SK-MEL-5 (cell line): ENCODE measurements around the gene TNFRSF4. TPM values are rescaled to one million over a fixed set of nuclear protein-coding genes. Genes with fewer than 3 reads are reported as not detected.
"Not testable (repeated sequence)": the region's sequence is repeated elsewhere in the genome, so short reads cannot be mapped to it uniquely, and the experiment has no call there.

ENCODE experiments used
- DNase-seq: peaks from one replicate; pipeline ENCODE4 v3.0.0-alpha.2; 2016; ENCODE audit warnings: low read depth, low spot score
- in situ Hi-C: cut with HindIII; loops from 2 replicates; pipeline ENCODE4 v1.10.0; 2016; ENCODE audit warnings: low sequenced_read_pairs, high pct_unique_total_duplicates, low pct_unique_long_range_greater_than_20kb
- total RNA-seq: library from RNA; depleted of rRNA; stranded (reverse); fragments of >200 nt; shearing (Covaris generic); gene quantifications from 2 replicates; pipeline ENCODE4 v1.2.3, GENCODE V29; 2014

Gene TNFRSF4
- total RNA-seq, 1 experiment from 2014 or later: not detected

GRCh38 chr1:1199141-1199960, 14.6 kb downstream of the TNFRSF4 start:
- in situ Hi-C loops: no loop called here

GRCh38 chr1:1198423-1199140, 15.4 kb downstream of the TNFRSF4 start:
- in situ Hi-C loops: no loop called here
- DNase-seq: no peak

More at GRCh38 chr1:1199141-1199960, 14.6 kb downstream of the TNFRSF4 start:
- DNase-seq: no peak

GRCh38 chr1:1197551-1198422, 16.2 kb downstream of the TNFRSF4 start:
- in situ Hi-C loops: no loop called here
- no peak for DNase-seq

DNA sequence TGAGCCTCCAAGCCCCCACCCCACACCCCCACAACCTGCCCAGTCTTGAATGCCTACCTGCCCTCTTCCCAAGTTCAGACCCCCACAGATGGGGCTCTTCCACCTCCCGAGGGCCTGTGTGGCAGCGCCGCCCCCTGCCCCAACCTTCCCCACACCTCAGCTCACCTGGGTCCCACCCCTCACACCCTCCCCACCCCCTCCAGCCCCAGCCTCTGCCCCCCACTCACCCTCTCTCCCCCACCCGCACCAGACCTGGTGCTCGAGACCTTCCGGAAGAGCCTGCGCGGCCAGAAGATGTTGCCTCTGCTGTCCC, 16.8 kb downstream of the TNFRSF4 start:
- DNase-seq: no peak
- in situ Hi-C loops: no loop called here

DNA sequence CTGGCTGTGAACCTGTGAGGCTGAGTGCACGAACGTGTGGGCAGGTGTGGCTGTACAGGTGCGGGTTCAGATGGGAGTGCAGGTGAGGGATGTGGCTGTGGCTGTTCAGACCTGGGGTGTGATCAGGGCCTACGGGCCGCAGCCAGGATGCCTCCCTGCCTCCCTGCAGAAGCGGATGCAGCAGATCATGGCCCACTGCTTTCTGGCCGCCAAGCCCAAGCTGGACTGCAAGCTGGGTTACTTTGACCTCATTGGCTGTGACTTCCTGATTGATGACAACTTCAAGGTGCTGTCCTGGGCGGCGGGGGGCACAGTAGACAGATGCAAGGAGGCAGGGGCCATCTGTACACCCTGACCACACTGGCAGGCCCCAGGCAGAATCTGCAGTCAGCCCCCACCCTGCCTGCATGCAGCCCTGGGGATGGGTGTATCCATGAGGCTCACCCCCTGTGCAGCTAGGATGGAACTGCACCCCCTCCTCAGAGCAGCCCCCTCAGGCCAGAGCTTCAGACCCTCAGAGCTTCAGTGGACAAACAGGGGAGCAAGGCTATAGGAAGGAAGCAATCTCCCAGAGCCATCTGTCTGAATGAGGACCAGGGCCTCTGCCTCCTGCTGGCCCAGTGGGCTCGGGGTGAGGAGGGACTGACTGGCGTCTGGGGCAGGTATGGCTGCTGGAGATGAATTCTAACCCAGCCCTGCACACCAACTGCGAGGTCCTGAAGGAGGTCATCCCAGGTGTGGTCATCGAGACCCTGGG, 17.3 kb downstream of the TNFRSF4 start:
- DNase-seq: no peak
- in situ Hi-C loops: no loop called here

DNA sequence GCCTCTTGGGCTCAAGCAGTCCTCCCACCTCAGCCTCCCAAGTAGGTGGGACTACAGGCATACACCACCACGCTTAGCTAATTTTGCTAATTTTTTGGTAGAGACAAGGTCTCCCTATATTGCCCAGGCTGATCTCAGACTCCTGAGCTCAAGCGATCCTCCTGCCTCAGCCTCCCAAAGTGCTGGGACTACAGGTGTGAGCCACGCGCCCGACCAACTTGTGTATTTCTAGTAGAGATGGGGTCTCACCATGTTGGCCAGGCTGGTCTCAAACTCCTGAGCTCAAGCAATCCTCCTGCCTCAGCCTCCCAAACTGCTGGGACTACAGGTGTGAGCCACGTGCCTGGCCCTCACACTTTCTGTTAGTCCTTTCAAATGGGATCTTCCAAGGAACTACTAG, 18.2 kb downstream of the TNFRSF4 start:
- DNase-seq, in situ Hi-C loops: not testable (repeated sequence)

DNA sequence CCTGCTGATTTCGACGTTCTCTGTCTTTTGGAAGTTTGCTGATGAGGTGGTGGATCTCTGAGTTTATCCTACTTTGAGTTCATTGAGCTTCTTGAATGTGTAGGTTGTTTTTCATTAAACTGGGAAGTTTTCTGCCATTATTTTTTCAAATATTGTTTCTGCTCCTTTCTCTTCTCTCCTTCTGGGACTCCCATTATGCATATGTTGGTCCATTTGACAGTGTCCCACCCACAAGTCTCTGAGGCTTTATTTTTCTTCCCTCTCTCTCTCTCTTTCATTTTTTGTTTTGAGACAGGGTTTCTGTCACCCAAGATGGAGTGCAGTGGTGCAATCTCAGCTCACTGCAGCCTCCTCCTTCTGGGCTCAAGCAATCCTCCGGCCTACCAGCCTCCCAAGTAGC, 19.2 kb downstream of the TNFRSF4 start:
- no peak for DNase-seq

GRCh38 chr1:1191734-1192133, 22.2 kb downstream of the TNFRSF4 start:
- no peak for DNase-seq
- in situ Hi-C loops: no loop called here

More for the DNA sequence above, 19.2 kb downstream of the TNFRSF4 start:
- in situ Hi-C loops: no loop called here

DNA sequence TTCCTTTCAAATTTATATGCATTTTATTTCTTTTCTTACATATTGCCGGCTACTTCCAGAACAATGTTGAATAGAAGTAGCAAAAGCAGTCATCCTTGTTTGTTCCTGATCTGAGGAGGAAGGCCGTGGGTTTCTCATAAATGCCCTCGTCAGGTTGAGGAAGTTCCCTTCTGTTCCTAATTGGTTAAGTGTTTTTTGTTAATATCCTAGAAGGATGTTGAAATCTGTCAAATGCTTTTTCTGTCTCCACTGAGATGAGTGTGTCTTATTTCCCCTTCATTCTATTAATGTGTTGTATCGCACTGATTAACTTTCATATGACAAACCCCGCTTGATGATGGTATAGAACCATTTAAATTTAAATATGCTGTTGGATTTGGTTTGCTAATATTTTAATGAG, 24.8 kb downstream of the TNFRSF4 start:
- no peak for DNase-seq
- in situ Hi-C loops: no loop called here

DNA sequence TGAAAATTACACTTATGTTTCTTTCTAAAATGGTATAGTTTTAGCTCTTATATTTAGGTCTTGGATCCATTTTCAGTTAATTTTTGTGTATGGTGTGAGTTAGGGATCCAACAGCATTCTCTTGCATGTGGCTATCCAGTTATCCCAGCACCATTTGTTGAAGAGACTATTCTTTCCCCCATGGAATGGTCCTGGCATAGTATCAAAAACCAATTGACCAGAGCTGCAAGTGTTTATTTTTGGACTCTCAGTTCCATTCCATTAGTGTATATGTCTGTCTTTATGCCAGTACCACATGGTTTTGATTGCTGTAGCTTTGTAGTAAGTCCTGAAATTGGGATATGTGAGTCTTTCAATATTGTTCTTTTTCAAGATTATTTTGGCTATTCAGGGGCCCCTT, 26.0 kb downstream of the TNFRSF4 start:
- no peak for DNase-seq
- in situ Hi-C loops: no loop called here

DNA sequence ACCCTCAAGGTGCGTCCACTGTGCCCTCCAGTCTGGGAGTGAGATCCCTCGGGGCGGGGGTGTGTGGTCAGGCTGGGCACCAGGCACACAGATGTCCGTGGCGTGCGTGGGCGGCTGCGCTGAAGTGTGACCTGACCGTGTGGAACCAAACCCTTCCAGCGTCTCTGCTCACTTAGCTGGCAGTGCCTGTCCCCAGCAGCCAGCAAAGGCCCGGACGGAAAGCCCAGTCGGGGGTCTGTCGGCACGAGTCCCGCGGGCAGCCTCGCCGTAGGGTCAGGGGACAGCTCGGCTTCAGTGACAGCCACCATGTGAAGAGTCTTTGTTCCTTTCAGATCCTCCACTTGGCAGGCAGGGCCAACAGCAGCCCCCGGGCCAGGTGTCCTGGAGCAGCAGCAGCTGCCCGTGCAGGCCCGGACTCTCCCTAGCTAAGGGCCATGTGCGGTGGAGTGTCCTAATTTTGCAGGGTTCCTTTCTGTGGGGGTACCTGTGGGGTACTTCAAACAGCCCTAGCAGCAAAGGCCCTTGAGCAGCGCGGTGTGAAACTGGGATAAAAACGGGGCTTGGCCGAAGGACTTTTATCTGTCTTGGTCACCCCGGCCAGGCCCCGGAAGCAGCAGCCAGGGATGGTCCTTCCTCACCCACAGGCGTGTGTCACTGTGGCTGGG, 28.7 kb downstream of the TNFRSF4 start:
- no peak for DNase-seq
- in situ Hi-C loops: no loop called here

DNA sequence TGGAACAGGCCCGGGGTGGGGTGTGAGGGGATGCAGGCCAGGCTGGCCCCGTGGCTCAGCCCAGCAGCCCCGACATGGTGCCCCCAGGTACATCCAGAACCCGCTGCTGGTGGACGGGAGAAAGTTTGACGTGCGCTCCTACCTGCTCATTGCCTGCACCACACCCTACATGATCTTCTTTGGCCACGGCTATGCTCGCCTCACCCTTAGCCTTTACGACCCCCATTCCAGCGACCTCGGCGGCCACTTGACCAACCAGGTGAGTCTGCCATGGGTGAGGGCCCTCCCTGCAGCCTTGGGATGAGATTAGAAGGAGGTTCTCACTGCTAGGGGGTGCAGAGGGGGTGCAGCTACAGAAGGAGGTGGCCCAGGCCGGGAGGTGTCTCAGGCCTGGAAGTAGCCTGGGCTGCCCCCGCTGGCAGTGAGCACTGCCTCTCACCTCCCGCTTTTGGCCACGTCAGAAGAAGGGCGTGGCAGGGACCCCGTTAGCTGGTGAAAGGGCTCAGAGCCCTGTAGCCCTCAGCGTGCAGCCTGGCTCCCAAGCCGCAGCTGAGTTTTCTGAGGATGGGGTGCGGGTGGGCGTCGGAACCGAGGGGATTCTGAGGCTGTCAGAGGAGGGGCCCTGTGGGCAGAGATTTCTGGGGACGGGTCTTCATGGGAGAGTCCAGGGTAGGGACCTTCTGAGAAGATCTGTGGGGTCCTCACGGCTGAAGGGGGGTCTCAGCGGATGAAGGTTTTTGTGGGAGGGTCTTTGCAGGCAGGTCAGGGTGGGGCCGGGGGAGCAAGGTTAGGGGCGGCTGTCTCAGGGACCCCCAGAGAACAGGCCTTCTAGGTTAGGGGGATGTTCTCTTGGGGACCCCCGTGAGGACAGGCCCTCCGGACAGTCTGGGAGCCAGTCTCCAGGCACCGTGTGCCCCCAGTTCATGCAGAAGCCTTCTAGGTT, 29.8 kb downstream of the TNFRSF4 start:
- DNase-seq: no peak
- in situ Hi-C loops: no loop called here

- no peak for DNase-seq
- in situ Hi-C loops: no loop called here
These were observed 30.7 kb downstream of the TNFRSF4 start for GRCh38 chr1:1183221-1183747.

DNA sequence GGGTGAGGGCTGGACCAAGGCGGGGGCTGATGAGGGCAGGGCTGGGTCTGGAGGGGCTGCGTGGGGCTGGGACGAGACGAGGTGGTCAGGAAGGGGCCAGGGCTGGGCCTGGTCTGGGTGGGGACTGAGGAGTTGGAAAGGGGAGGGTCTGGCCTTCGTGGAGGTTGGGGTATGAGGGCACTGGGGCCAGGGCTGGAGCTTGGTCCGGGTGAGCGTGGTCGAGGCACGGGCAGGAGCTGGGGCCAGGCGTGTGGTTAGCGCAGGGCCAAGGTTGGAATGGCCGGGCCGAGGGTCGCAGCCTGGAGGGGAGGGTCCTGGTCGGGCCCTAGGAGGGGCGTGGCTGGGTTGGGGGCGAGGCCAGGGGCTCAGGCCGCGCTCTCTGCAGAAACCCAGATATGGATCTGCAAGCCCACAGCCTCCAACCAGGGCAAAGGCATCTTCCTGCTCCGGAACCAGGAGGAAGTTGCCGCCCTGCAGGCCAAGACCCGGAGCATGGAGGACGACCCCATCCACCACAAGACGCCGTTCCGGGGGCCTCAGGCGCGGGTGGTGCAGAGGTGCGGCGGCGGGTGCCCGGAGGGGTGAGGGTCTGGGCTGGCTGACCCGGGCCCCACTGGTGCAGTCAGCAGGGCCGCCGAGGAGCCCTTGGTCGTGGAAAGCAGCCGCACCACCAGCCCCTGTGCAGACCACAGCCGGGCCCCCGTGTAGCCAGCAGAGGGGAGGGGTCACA, 31.3 kb downstream of the TNFRSF4 start:
- no peak for DNase-seq
- in situ Hi-C loops: no loop called here

DNA sequence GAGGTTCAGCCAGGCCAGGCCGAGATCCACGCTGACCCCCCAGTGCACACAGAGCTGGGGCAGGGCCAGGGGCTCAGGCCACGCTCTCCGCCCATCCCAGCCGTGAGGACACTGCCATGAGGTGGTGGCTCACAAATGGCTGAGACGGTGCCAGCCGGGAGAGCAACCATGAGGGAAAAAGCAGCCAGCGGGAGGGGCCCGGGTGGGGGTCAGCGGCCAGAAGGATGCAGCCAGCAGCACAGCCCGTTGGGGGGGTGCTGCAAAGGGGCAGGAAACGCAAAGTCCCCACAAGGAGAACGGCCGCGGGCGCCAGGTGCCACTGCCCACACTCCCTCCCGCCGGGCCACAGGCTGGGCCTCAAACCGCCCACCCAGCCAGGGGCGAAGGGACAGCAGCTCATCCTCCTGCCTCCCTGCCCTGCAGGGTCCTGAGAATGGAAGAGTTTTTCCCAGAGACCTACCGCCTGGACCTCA, 32.0 kb downstream of the TNFRSF4 start:
- in situ Hi-C loops: no loop called here
- DNase-seq: no peak
